GM23338 (cell line): Measurements from ENCODE around the gene KLHDC8A. TPM values are rescaled to one million over a fixed set of nuclear protein-coding genes. Genes with fewer than 3 reads are reported as not detected.
"Not testable (repeated sequence)": the region's sequence is repeated elsewhere in the genome, so short reads cannot be mapped to it uniquely, and the experiment has no call there.

ENCODE experiments used
- ATAC-seq: fragments of 200-7000 bp; cut with Tn5 transposase; 3 replicates; pipeline ENCODE4 v1.9.1; 2020
- DNase-seq: peaks from one replicate; pipeline ENCODE4 v3.0.0-alpha.2; 2015; ENCODE audit warnings: low spot score
- H2AFZ ChIP-seq: fragments of 200-600 bp; sonication (generic); 2 replicates; pipeline ENCODE4 v1.8.0; 2016; ENCODE audit warnings: antibody characterized with exemption, mild to moderate bottlenecking, moderate library complexity
- H3F3A ChIP-seq: fragments of 200-600 bp; sonication (generic); replicated peaks from 2 replicates; pipeline ENCODE4 v1.8.0; 2017; ENCODE audit warnings: antibody characterized with exemption, mixed run types, low read depth
- H3K27ac ChIP-seq: fragments of 200-600 bp; sonication (generic); 2 replicates; pipeline ENCODE4 v1.6.1; 2016; ENCODE audit warnings: low read depth
- H3K27me3 ChIP-seq: fragments of 200-600 bp; sonication (generic); 2 replicates; pipeline ENCODE4 v1.8.0; 2016; ENCODE audit warnings: mild to moderate bottlenecking, mixed run types, moderate library complexity; ENCODE audit not compliant: insufficient read depth
- H3K36me3 ChIP-seq: fragments of 200-600 bp; sonication (generic); 2 replicates; pipeline ENCODE4 v1.8.0; 2016; ENCODE audit warnings: mild to moderate bottlenecking; ENCODE audit not compliant: insufficient read depth
- H3K4me1 ChIP-seq: fragments of 200-600 bp; sonication (generic); 2 replicates; pipeline ENCODE4 v1.8.0; 2016; ENCODE audit warnings: mild to moderate bottlenecking, moderate library complexity; ENCODE audit not compliant: insufficient read depth
- H3K4me2 ChIP-seq: fragments of 200-600 bp; sonication (generic); 2 replicates; pipeline ENCODE4 v1.7.1; 2017; ENCODE audit warnings: mixed run types
- H3K4me3 ChIP-seq: fragments of 200-600 bp; sonication (generic); 2 replicates; pipeline ENCODE4 v1.6.1; 2016; ENCODE audit warnings: mixed run types
- H3K79me2 ChIP-seq: fragments of 200-600 bp; sonication (generic); replicated peaks from 2 replicates; pipeline ENCODE4 v1.8.0; 2017; ENCODE audit warnings: mild to moderate bottlenecking; ENCODE audit not compliant: insufficient read depth
- H3K9me2 ChIP-seq: fragments of 200-600 bp; sonication (generic); 2 replicates; pipeline ENCODE4 v1.8.0; 2017; ENCODE audit not compliant: insufficient read depth
- H4K20me1 ChIP-seq: fragments of 200-600 bp; sonication (generic); replicated peaks from 2 replicates; pipeline ENCODE4 v1.8.0; 2017; ENCODE audit warnings: mild to moderate bottlenecking; ENCODE audit not compliant: insufficient read depth
- H3K27ac Mint-ChIP-seq: 2 replicates; pipeline ENCODE4 v1.8.0; 2020; ENCODE audit warnings: inconsistent platforms, mild to moderate bottlenecking, moderate library complexity, mixed read lengths
- H3K27me3 Mint-ChIP-seq: 3 replicates; pipeline ENCODE4 v1.8.0; 2022; ENCODE audit warnings: low read depth, mild to moderate bottlenecking, moderate library complexity, mixed read lengths, inconsistent platforms; ENCODE audit not compliant: insufficient read depth, poor library complexity
- H3K36me3 Mint-ChIP-seq: 3 replicates; pipeline ENCODE4 v1.8.0; 2021; ENCODE audit warnings: low read depth, mild to moderate bottlenecking, inconsistent platforms, moderate library complexity, mixed read lengths
- H3K4me1 Mint-ChIP-seq: 3 replicates; pipeline ENCODE4 v1.8.0; 2020; ENCODE audit warnings: mild to moderate bottlenecking, inconsistent platforms, mixed read lengths
- H3K4me3 Mint-ChIP-seq: 3 replicates; pipeline ENCODE4 v1.8.0; 2021; ENCODE audit warnings: moderate library complexity, mild to moderate bottlenecking, inconsistent platforms, mixed read lengths
- H3K9me3 Mint-ChIP-seq: 3 replicates; pipeline ENCODE4 v1.8.0; 2020; ENCODE audit warnings: moderate library complexity, mild to moderate bottlenecking, inconsistent platforms, mixed read lengths
- CREB1 ChIP-seq: fragments of 250-450 bp; sonication (Bioruptor Pico); IDR thresholded peaks from 2 replicates; pipeline ENCODE4 v1.5.0; 2020; ENCODE audit warnings: low read depth, mild to moderate bottlenecking, moderate library complexity
- EZH2phosphoT487 ChIP-seq: fragments of 200-600 bp; sonication (generic); IDR thresholded peaks from one replicate; pipeline ENCODE4 v1.8.1; 2018; ENCODE audit warnings: antibody characterized with exemption; ENCODE audit not compliant: unreplicated experiment
- JUNB ChIP-seq: IDR thresholded peaks from one replicate; pipeline ENCODE4 v1.6.1; 2016; ENCODE audit warnings: antibody characterized with exemption; ENCODE audit not compliant: unreplicated experiment
- NANOG ChIP-seq: IDR thresholded peaks from 2 replicates; pipeline ENCODE4 v1.6.1; 2016; ENCODE audit warnings: antibody characterized with exemption, borderline replicate concordance
- ZNF114 ChIP-seq: fragments of 250-450 bp; sonication (Bioruptor Pico); IDR thresholded peaks from 2 replicates; pipeline ENCODE4 v1.5.0; 2020; ENCODE audit warnings: mild to moderate bottlenecking, moderate library complexity
- polyA plus RNA-seq: library from polyadenylated mRNA; unstranded; fragments of >200 nt; fragmentation: Nextera tagmentation; extraction: Ambion mirVana; gene quantifications from 2 replicates; pipeline ENCODE4 v1.2.1, GENCODE V29; 2016
- total RNA-seq: library from RNA; depleted of rRNA; stranded (reverse); fragments of >200 nt; shearing (Covaris generic); gene quantifications from 2 replicates; pipeline ENCODE4 v1.2.3, GENCODE V29; 2014
- TF ChIP-seq, protein P1 (sequence below): IDR thresholded peaks from one replicate; pipeline ENCODE4 v1.6.1; 2018; ENCODE audit warnings: antibody characterized with exemption; ENCODE audit not compliant: unreplicated experiment
- TF ChIP-seq, protein P2 (sequence below), 2 experiments: fragments of 200-600 bp in 1 of 2; sonication (generic) in 1 of 2; conservative IDR thresholded peaks; 2 replicates each; pipeline versions ENCODE4 v1.5.1 to v1.6.1; 2016 to 2017; ENCODE audit warnings: antibody characterized with exemption in 2 of 2, low read depth in 2 of 2, mild to moderate bottlenecking in 2 of 2, moderate library complexity in 1 of 2
- TF ChIP-seq, protein P3 (sequence below): IDR thresholded peaks from 2 replicates; pipeline ENCODE4 v1.6.1; 2016; ENCODE audit warnings: antibody characterized with exemption

The KLHDC8A gene
- total and polyA plus RNA-seq, 2 experiments from 2014 or later = 1.7 to 2.8 TPM

DNA sequence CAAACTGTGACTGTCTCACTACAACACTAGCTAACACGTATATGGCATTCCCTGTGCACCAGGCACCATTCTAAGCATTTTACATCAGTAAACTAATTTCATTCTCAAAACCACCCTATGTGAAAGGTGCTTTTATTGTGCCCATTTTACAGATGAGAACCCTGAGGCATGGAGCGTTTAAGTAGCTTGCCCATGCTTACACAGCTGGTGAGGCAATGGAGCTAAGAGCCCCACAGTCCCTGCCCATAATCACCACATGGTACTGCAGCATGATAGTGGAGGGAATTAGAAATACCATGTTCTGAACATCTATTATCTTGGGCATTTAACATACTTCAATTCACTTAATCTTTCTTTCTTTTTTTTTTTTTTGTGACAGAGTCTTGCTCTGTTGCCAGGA is 31.1 kb upstream of the KLHDC8A start:
- H4K20me1 ChIP-seq = no peaks in the 10 kb centered on the region
- Mint-ChIP-seq H3K4me3 (no peak overlapping the region), H3K4me1 (no peaks in the 10 kb centered on the region; the same call in 1 of the 3 replicates), H3K36me3 (no peaks in the 10 kb centered on the region), H3K27ac (no peak overlapping the region), H3K27me3 (peaks cover 4% of the 10 kb centered on the region), H3K9me3 (no peaks in the 10 kb centered on the region)
- TF ChIP-seq, protein P1, sequence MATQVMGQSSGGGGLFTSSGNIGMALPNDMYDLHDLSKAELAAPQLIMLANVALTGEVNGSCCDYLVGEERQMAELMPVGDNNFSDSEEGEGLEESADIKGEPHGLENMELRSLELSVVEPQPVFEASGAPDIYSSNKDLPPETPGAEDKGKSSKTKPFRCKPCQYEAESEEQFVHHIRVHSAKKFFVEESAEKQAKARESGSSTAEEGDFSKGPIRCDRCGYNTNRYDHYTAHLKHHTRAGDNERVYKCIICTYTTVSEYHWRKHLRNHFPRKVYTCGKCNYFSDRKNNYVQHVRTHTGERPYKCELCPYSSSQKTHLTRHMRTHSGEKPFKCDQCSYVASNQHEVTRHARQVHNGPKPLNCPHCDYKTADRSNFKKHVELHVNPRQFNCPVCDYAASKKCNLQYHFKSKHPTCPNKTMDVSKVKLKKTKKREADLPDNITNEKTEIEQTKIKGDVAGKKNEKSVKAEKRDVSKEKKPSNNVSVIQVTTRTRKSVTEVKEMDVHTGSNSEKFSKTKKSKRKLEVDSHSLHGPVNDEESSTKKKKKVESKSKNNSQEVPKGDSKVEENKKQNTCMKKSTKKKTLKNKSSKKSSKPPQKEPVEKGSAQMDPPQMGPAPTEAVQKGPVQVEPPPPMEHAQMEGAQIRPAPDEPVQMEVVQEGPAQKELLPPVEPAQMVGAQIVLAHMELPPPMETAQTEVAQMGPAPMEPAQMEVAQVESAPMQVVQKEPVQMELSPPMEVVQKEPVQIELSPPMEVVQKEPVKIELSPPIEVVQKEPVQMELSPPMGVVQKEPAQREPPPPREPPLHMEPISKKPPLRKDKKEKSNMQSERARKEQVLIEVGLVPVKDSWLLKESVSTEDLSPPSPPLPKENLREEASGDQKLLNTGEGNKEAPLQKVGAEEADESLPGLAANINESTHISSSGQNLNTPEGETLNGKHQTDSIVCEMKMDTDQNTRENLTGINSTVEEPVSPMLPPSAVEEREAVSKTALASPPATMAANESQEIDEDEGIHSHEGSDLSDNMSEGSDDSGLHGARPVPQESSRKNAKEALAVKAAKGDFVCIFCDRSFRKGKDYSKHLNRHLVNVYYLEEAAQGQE = no peak
- TF ChIP-seq, protein P2, sequence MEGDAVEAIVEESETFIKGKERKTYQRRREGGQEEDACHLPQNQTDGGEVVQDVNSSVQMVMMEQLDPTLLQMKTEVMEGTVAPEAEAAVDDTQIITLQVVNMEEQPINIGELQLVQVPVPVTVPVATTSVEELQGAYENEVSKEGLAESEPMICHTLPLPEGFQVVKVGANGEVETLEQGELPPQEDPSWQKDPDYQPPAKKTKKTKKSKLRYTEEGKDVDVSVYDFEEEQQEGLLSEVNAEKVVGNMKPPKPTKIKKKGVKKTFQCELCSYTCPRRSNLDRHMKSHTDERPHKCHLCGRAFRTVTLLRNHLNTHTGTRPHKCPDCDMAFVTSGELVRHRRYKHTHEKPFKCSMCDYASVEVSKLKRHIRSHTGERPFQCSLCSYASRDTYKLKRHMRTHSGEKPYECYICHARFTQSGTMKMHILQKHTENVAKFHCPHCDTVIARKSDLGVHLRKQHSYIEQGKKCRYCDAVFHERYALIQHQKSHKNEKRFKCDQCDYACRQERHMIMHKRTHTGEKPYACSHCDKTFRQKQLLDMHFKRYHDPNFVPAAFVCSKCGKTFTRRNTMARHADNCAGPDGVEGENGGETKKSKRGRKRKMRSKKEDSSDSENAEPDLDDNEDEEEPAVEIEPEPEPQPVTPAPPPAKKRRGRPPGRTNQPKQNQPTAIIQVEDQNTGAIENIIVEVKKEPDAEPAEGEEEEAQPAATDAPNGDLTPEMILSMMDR (conservative IDR thresholded peaks at IDR 0.05; ENCODE audit: low read depth in 2 of 2) = no peak
- no peak for TF ChIP-seq ZNF114
- TF ChIP-seq EZH2phosphoT487 = no peak
- no peak for TF ChIP-seq CREB1
- TF ChIP-seq, protein P3, sequence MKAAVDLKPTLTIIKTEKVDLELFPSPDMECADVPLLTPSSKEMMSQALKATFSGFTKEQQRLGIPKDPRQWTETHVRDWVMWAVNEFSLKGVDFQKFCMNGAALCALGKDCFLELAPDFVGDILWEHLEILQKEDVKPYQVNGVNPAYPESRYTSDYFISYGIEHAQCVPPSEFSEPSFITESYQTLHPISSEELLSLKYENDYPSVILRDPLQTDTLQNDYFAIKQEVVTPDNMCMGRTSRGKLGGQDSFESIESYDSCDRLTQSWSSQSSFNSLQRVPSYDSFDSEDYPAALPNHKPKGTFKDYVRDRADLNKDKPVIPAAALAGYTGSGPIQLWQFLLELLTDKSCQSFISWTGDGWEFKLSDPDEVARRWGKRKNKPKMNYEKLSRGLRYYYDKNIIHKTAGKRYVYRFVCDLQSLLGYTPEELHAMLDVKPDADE = no peak
- TF ChIP-seq JUNB = no peak
- no peak for TF ChIP-seq NANOG
- no peak overlapping the region for H3K27ac ChIP-seq
- no peak for ATAC-seq
- no peaks in the 10 kb centered on the region for H3K79me2 ChIP-seq
- DNase-seq = no peak
- H3K9me2 ChIP-seq = no peaks in the 10 kb centered on the region
- no peaks in the 10 kb centered on the region for H3K27me3 ChIP-seq
- no peaks in the 10 kb centered on the region for H3F3A ChIP-seq
- no peak overlapping the region for H3K4me3 ChIP-seq
- H3K36me3 ChIP-seq = no peaks in the 10 kb centered on the region
- no peak overlapping the region for H3K4me2 ChIP-seq
- H2AFZ ChIP-seq = no peak overlapping the region
- peaks cover 2% of the 10 kb centered on the region for H3K4me1 ChIP-seq

DNA sequence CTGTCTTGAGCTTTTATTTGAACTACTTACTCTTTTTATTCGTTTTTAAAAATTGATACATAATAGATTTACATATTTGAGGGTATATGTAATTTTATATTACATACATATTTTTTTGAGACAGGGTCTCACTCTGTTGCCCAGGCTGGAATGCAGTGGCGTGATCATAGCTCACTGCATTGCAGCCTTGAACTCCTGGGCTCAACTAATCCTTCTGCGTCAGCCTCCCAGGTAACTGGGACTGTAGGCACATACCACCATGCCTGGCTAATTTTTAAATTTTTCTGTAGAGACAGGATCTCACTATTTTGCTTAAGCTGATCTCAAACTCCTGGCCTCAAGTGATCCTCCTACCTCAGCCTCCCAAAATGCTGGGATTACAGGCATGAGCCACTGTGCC is 26.3 kb upstream of the KLHDC8A start:
- H3K4me2 ChIP-seq, H3K4me1 Mint-ChIP-seq, ATAC-seq, H3K27me3 ChIP-seq, H3K4me1 ChIP-seq, H3F3A ChIP-seq, H3K27me3 Mint-ChIP-seq, H3K27ac ChIP-seq, H3K36me3 Mint-ChIP-seq, H3K4me3 ChIP-seq, H3K79me2 ChIP-seq, H4K20me1 ChIP-seq, H3K27ac Mint-ChIP-seq, H2AFZ ChIP-seq, H3K4me3 Mint-ChIP-seq, H3K9me3 Mint-ChIP-seq, H3K36me3 ChIP-seq, DNase-seq, H3K9me2 ChIP-seq: not testable (repeated sequence)
